ENCODE data around the gene CNTNAP4. TPM values are rescaled to one million over a fixed set of nuclear protein-coding genes. Genes with fewer than 3 reads are reported as not detected.

The CNTNAP4 gene
- total and polyA plus RNA-seq, 2 of the 4 experiments (the other 2 are of a cell fraction) = not detected

DNA sequence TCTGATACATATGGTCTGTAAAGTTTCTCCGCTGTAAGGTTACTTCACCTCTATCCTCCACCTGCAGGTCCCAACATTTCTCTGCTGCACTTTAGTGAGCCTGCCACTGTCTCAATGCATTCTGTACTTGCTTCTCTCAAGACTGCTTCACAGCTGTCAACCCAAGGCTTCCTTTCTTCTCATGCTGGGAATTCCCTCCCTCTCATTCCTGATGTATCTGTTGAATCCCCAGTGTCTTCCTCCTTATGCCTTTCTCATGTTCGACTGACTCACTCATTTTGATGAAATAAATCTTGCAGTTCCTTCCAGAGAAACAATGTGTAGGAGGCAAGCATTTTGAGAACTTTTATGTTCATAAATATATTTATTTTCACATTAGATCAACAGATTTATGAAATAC is 288.3 kb downstream of the CNTNAP4 start:
- intact Hi-C loops (cut with micrococcal nuclease) = no loop called here
- ChIA-PET POLR2A (ENCODE audit: unreplicated experiment) (no interaction called here), CTCF (no interaction called here)
- H3K56ac ChIP-seq (ENCODE audit: extremely low read depth, insufficient read depth, low read length) = no peak overlapping the region
- H3K18ac ChIP-seq (ENCODE audit: low read depth, low read length) = no peak overlapping the region
- no peak overlapping the region for H3K4ac ChIP-seq (ENCODE audit: low read depth, low read length)
- H3K9me3 ChIP-seq (ENCODE audit: control insufficient read depth, insufficient read depth, low read length) = peaks cover 8% of the 10 kb centered on the region
- no peaks in the 10 kb centered on the region for H3K4me1 ChIP-seq (ENCODE audit: control insufficient read depth, insufficient read depth, low read length)
- no peak overlapping the region for H3K27ac ChIP-seq (ENCODE audit: insufficient read depth, low read length)
- H3K4me3 ChIP-seq (ENCODE audit: insufficient read depth, low read depth, low read length) = no peak overlapping the region
- H3K79me1 ChIP-seq (ENCODE audit: low read depth in 1 of 2, low read length in 2 of 2) = no peaks in the 10 kb centered on the region
- ATAC-seq (ENCODE audit: low read depth) (no peak), DNase-seq (no peak)
- no peak overlapping the region for H2BK5ac ChIP-seq (ENCODE audit: low read depth, low read length, poor library complexity, severe bottlenecking)
- no peak overlapping the region for H4K5ac ChIP-seq (ENCODE audit: low read depth, low read length)
- TF ChIP-seq CEBPB (IDR thresholded peaks at IDR 0.05; ENCODE audit: low read depth, low read length) = no peak
- H2AFZ ChIP-seq (replicated peaks; ENCODE audit: low read length, poor library complexity) = no peak overlapping the region
- no peaks in the 10 kb centered on the region for H3K27me3 ChIP-seq (ENCODE audit: control insufficient read depth, insufficient read depth, low read length)
- dilution Hi-C loops (cut with HindIII; ENCODE audit: low sequenced_read_pairs, unreplicated experiment) = no loop called here
- no peaks in the 10 kb centered on the region for H4K20me1 ChIP-seq (ENCODE audit: insufficient read depth, low read length)
- no peaks in the 10 kb centered on the region for H3K36me3 ChIP-seq (ENCODE audit: control insufficient read depth, insufficient read depth, low read length)
- no peak overlapping the region for H2BK20ac ChIP-seq (ENCODE audit: low read depth, low read length)
- no peak overlapping the region for H2AK5ac ChIP-seq (ENCODE audit: low read depth, low read length)
- H2BK120ac ChIP-seq (ENCODE audit: low read depth, low read length) = no peak overlapping the region
- no CpG with 5 or more reads among the region's 2 CpGs for WGBS, 2 experiments (ENCODE audit: extremely low coverage in 2 of 2, insufficient read length in 1 of 2)
- H3K14ac ChIP-seq (replicated peaks; ENCODE audit: low read depth, low read length) = no peak overlapping the region
- no peak overlapping the region for H4K8ac ChIP-seq (ENCODE audit: low read depth in 2 of 2, low read length in 2 of 2)
- no peak overlapping the region for H4K91ac ChIP-seq (ENCODE audit: insufficient read depth, low read depth, low read length)
- no peak overlapping the region for H3K4me2 ChIP-seq (ENCODE audit: low read depth, low read length)
- H3K23ac ChIP-seq (ENCODE audit: low read depth, low read length) = no peak overlapping the region
- no peaks in the 10 kb centered on the region for H3K9me1 ChIP-seq (ENCODE audit: insufficient read depth, low read length)
- no peak overlapping the region for H2BK15ac ChIP-seq (ENCODE audit: low read depth, low read length)
- H2AK9ac ChIP-seq (replicated peaks; ENCODE audit: low read depth, low read length, poor library complexity) = no peak overlapping the region
- in situ Hi-C loops (cut with MboI; ENCODE audit: low sequenced_read_pairs) = no loop called here
- no TSS peak for BruUV-seq (replicated peaks)
- H3K9ac ChIP-seq (ENCODE audit: low read depth, low read length) = no peak overlapping the region
